Sigmoid colon (tissue), 4 donors: ENCODE results near the gene LYRM4.

Experiments
- EP300 ChIP-seq, 4 donors: sonication (generic); formaldehyde crosslinking; IDR thresholded peaks; one replicate each; pipeline ENCODE4 v1.6.1; 2017; ENCODE audit warnings: antibody characterized with exemption in 4 of 4
- POLR2A ChIP-seq, 2 donors: fragments of 450-650 bp; IDR thresholded peaks; one replicate each; pipeline ENCODE4 v1.6.1; 2016; ENCODE audit warnings: antibody characterized with exemption in 2 of 2, mild to moderate bottlenecking in 2 of 2, moderate library complexity in 2 of 2
- TF ChIP-seq, protein P1 (sequence below), 4 experiments: fragments of 450-650 bp in 3 of 4; fragments of 200-600 bp in 1 of 4; IDR thresholded peaks; one replicate each; pipeline ENCODE4 v1.5.1; 2016 to 2019; ENCODE audit warnings: antibody characterized with exemption in 4 of 4, mild to moderate bottlenecking in 3 of 4, moderate library complexity in 2 of 4

DNA sequence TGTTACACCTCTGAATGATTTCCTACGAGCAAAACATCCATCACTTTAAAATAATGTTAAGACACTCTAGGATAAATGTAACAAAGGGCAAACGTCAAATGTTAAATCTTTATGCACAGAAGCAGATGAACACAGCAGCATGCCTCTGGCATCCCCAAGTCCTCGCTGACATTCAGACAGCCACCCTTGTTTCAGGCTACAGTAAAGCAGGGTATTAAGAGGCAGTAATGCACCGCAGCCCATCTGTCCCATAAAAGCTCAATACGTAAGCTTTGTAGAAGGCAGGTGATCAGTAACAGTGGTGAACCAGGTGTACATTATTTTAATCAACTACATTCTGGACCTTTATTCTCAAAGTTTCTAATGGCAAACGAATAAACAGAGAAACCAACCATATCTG is 110.9 kb downstream of the LYRM4 start:
- TF ChIP-seq POLR2A (IDR thresholded peaks at IDR 0.05): no peak
- TF ChIP-seq, protein P1, sequence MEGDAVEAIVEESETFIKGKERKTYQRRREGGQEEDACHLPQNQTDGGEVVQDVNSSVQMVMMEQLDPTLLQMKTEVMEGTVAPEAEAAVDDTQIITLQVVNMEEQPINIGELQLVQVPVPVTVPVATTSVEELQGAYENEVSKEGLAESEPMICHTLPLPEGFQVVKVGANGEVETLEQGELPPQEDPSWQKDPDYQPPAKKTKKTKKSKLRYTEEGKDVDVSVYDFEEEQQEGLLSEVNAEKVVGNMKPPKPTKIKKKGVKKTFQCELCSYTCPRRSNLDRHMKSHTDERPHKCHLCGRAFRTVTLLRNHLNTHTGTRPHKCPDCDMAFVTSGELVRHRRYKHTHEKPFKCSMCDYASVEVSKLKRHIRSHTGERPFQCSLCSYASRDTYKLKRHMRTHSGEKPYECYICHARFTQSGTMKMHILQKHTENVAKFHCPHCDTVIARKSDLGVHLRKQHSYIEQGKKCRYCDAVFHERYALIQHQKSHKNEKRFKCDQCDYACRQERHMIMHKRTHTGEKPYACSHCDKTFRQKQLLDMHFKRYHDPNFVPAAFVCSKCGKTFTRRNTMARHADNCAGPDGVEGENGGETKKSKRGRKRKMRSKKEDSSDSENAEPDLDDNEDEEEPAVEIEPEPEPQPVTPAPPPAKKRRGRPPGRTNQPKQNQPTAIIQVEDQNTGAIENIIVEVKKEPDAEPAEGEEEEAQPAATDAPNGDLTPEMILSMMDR (IDR thresholded peaks at IDR 0.05): no peak
- no peak for TF ChIP-seq EP300 (IDR thresholded peaks at IDR 0.05)
